ENCODE measurements around the gene GATA1.
"Not testable (repeated sequence)": the region's sequence is repeated elsewhere in the genome, so short reads cannot be mapped to it uniquely, and the experiment has no call there.

- TF ChIP-seq, protein P1, sequence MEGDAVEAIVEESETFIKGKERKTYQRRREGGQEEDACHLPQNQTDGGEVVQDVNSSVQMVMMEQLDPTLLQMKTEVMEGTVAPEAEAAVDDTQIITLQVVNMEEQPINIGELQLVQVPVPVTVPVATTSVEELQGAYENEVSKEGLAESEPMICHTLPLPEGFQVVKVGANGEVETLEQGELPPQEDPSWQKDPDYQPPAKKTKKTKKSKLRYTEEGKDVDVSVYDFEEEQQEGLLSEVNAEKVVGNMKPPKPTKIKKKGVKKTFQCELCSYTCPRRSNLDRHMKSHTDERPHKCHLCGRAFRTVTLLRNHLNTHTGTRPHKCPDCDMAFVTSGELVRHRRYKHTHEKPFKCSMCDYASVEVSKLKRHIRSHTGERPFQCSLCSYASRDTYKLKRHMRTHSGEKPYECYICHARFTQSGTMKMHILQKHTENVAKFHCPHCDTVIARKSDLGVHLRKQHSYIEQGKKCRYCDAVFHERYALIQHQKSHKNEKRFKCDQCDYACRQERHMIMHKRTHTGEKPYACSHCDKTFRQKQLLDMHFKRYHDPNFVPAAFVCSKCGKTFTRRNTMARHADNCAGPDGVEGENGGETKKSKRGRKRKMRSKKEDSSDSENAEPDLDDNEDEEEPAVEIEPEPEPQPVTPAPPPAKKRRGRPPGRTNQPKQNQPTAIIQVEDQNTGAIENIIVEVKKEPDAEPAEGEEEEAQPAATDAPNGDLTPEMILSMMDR (IDR thresholded peaks at IDR 0.05; ENCODE audit: insufficient read depth, low read depth, low read length): not testable (repeated sequence)
- not testable (repeated sequence) for TF ChIP-seq EZH2 (IDR thresholded peaks at IDR 0.05; ENCODE audit: insufficient read depth, low read length)
These were observed 33.0 kb downstream of the GATA1 start for GRCh38 chrX:48819394-48819793.
